H1 (cell line): ENCODE data around the gene P2RX2.

Experiments used
- CEBPB ChIP-seq: IDR thresholded peaks from 2 replicates; pipeline ENCODE4 v1.6.1; 2012; ENCODE audit warnings: low read depth, low read length
- EZH2 ChIP-seq: fragments of 200-600 bp; sonication (generic); IDR thresholded peaks from 2 replicates; pipeline ENCODE4 v1.7.1; 2012; ENCODE audit warnings: low read depth, mild to moderate bottlenecking, moderate library complexity, low read length, inconsistent platforms; ENCODE audit not compliant: severe bottlenecking
- JUND ChIP-seq: IDR thresholded peaks from 2 replicates; pipeline ENCODE4 v1.6.1; 2011; ENCODE audit warnings: mild to moderate bottlenecking, improper control_type of control experiment, low read length
- POLR2A ChIP-seq, 2 experiments: IDR thresholded peaks; 1 replicate in 1 of 2; 2 replicates in 1 of 2; pipeline ENCODE4 v1.6.1; 2011; ENCODE audit warnings: low read depth in 2 of 2, low read length in 2 of 2, mild to moderate bottlenecking in 2 of 2; ENCODE audit errors: control extremely low read depth in 1 of 2
- TF ChIP-seq, protein P1 (sequence below), 3 experiments: IDR thresholded peaks; 1 replicate in 2 of 3; 2 replicates in 1 of 3; pipeline versions ENCODE4 v1.5.1 to v1.6.1; 2011; ENCODE audit warnings: low read length in 3 of 3, mild to moderate bottlenecking in 3 of 3, inconsistent platforms in 2 of 3, low read depth in 1 of 3, moderate library complexity in 1 of 3; ENCODE audit not compliant: insufficient read depth in 1 of 3; ENCODE audit errors: control extremely low read depth in 1 of 3
- TF ChIP-seq, protein P2 (sequence below): IDR thresholded peaks from 2 replicates; pipeline ENCODE4 v1.6.1; 2012; ENCODE audit warnings: low read length, inconsistent platforms

GRCh38 chr12:132618683-132619043 lies at the start of gene P2RX2:
- no peak for TF ChIP-seq POLR2A (IDR thresholded peaks at IDR 0.05; ENCODE audit: control extremely low read depth in 1 of 2, low read depth in 2 of 2, low read length in 2 of 2)
- TF ChIP-seq EZH2: peak; percentile 7
- TF ChIP-seq, protein P1, sequence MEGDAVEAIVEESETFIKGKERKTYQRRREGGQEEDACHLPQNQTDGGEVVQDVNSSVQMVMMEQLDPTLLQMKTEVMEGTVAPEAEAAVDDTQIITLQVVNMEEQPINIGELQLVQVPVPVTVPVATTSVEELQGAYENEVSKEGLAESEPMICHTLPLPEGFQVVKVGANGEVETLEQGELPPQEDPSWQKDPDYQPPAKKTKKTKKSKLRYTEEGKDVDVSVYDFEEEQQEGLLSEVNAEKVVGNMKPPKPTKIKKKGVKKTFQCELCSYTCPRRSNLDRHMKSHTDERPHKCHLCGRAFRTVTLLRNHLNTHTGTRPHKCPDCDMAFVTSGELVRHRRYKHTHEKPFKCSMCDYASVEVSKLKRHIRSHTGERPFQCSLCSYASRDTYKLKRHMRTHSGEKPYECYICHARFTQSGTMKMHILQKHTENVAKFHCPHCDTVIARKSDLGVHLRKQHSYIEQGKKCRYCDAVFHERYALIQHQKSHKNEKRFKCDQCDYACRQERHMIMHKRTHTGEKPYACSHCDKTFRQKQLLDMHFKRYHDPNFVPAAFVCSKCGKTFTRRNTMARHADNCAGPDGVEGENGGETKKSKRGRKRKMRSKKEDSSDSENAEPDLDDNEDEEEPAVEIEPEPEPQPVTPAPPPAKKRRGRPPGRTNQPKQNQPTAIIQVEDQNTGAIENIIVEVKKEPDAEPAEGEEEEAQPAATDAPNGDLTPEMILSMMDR (IDR thresholded peaks at IDR 0.05; ENCODE audit: control extremely low read depth in 1 of 3, insufficient read depth in 1 of 3, low read depth in 1 of 3, low read length in 3 of 3): no peak
- TF ChIP-seq, protein P2, sequence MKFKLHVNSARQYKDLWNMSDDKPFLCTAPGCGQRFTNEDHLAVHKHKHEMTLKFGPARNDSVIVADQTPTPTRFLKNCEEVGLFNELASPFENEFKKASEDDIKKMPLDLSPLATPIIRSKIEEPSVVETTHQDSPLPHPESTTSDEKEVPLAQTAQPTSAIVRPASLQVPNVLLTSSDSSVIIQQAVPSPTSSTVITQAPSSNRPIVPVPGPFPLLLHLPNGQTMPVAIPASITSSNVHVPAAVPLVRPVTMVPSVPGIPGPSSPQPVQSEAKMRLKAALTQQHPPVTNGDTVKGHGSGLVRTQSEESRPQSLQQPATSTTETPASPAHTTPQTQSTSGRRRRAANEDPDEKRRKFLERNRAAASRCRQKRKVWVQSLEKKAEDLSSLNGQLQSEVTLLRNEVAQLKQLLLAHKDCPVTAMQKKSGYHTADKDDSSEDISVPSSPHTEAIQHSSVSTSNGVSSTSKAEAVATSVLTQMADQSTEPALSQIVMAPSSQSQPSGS: no peak
- no peak for TF ChIP-seq CEBPB
- no peak for TF ChIP-seq JUND
